DND-41 (cell line): ENCODE data around the gene CYP39A1.

Source experiments
- EZH2 ChIP-seq: IDR thresholded peaks from 3 replicates; pipeline ENCODE4 v1.6.1; 2012; ENCODE audit warnings: borderline replicate concordance, low read depth, mild to moderate bottlenecking, moderate library complexity, low read length, inconsistent platforms; ENCODE audit not compliant: severe bottlenecking
- TF ChIP-seq, protein P1 (sequence below): IDR thresholded peaks from 2 replicates; pipeline ENCODE4 v1.5.1; 2012; ENCODE audit warnings: borderline replicate concordance, low read length, moderate library complexity, mild to moderate bottlenecking; ENCODE audit not compliant: poor library complexity, severe bottlenecking; ENCODE audit errors: extremely low read depth

DNA sequence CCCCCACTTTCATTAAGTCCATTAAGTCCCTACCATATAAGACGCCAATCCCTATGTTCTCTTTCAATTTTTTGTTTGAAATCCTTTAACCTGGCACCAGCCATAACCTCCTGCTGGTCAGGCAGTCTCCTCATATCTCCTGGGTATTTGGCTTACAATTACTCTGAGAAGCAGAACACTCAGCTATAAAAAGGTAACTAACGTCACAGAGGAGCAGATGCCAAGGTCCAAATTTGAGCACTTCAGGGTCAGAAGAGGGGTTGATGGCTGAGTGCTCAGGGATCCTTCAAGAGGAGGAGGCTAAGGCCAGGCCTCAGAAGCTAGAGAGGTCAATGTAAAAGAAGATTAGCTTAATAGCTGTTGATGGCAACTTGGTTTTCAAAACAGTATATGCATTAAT lies 139.1 kb downstream of the CYP39A1 start:
- TF ChIP-seq, protein P1, sequence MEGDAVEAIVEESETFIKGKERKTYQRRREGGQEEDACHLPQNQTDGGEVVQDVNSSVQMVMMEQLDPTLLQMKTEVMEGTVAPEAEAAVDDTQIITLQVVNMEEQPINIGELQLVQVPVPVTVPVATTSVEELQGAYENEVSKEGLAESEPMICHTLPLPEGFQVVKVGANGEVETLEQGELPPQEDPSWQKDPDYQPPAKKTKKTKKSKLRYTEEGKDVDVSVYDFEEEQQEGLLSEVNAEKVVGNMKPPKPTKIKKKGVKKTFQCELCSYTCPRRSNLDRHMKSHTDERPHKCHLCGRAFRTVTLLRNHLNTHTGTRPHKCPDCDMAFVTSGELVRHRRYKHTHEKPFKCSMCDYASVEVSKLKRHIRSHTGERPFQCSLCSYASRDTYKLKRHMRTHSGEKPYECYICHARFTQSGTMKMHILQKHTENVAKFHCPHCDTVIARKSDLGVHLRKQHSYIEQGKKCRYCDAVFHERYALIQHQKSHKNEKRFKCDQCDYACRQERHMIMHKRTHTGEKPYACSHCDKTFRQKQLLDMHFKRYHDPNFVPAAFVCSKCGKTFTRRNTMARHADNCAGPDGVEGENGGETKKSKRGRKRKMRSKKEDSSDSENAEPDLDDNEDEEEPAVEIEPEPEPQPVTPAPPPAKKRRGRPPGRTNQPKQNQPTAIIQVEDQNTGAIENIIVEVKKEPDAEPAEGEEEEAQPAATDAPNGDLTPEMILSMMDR, result no peak
- no peak for TF ChIP-seq EZH2
